GM18907 (cell line): ENCODE results near the gene CDH4.

Experiments used
- ATAC-seq: cut with Tn5 transposase; IDR thresholded peaks from one replicate; pipeline ENCODE4 v1.9.1; 2021; ENCODE audit warnings: mild to moderate bottlenecking, moderate library complexity; ENCODE audit not compliant: unreplicated experiment

The CDH4 gene

DNA sequence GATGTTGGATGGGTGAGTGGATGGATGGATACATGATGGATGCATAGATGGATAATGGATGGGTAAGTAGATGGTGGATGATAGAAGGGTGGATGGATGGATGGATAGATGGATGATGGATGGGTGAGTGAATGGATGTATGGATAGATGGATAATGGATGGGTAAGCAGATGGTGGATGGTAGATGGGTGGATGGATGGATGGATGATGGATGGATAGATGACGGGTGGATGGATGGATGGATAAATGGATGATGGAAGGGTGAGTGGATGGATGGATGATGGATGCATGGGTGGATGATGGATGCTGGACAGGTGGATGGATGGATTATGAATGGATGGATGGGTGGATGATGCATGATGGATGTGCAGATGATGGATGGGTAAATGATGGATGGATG, 638.1 kb downstream of the CDH4 start:
- no peak for ATAC-seq

DNA sequence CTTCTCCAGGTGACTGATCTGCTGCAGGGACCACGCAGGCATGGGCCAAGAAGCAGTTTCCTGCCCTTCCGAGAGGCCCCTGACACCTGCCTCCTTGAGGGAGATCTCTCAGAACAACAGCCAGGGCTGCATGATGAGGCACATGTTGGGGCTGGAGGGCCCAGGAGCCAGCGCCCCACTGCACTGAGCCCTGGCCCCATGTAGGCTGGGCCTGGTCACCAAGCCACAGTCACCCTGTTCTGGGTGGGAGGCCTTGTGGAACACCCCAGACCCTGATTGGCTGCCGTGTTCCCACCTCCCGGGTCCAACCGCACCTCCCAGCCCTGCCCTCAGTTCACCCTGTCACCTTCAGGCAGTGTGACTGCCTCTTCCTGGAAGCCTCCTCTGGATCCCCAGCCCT, 639.4 kb downstream of the CDH4 start:
- no peak for ATAC-seq

DNA sequence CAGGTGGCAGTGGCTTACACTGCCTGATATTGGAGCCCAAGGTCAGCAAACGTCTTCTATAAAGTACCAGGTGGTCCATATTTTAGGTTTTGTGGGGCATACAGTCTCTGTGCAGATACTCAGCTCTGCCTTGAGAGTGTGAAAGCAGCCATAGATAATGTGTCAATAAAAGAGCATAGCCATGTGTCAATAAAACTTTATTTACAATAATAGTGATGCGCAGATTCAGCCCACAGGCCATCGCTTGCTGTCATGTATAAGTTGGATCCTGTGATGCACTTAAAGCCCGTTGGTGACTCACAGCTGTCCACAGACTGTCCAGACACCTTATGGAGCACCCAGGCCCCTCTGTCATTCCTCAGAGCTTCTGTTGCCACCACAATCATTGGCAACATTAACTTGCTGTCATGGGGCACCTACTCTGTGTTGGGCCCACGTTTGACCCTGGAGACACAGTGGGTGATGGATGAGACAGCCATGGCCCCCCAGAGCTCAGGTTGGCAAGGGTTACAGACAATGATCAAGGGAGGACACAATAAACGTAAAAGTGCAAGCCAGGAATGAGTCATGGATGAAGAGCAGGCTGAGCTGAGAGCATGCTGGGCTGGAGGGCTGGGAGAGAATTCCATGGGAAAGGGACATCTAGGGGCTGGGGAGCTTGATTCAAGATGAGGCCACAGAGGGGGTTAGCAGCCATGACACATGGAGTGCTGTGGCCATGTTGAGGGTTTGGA, 640.0 kb downstream of the CDH4 start:
- no peak for ATAC-seq

DNA sequence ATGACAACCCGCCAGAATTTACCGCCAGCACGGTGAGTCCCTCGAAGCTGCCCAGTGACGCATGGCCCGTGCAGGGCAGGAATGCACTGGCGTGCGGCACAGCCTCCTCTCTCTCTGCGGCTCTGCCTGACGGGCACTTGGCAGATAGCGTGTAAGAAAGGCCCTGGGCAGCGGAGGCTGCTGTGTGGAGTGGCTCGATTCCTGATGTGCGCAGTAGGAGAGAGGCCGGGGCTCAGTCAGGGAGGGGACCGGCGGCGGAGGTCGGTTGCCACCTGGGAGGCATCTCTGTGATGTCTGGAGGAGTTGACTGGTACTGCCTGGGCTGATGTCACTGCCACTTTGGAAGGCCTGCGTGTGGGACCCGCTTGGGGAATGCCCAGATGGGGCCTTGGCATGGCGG, 643.0 kb downstream of the CDH4 start:
- ATAC-seq, result no peak

- ATAC-seq, result no peak
Observed at GRCh38 chr20:61895686-61896057, 643.6 kb downstream of the CDH4 start.

GRCh38 chr20:61896058-61896961, 644.2 kb downstream of the CDH4 start:
- ATAC-seq, result no peak

DNA sequence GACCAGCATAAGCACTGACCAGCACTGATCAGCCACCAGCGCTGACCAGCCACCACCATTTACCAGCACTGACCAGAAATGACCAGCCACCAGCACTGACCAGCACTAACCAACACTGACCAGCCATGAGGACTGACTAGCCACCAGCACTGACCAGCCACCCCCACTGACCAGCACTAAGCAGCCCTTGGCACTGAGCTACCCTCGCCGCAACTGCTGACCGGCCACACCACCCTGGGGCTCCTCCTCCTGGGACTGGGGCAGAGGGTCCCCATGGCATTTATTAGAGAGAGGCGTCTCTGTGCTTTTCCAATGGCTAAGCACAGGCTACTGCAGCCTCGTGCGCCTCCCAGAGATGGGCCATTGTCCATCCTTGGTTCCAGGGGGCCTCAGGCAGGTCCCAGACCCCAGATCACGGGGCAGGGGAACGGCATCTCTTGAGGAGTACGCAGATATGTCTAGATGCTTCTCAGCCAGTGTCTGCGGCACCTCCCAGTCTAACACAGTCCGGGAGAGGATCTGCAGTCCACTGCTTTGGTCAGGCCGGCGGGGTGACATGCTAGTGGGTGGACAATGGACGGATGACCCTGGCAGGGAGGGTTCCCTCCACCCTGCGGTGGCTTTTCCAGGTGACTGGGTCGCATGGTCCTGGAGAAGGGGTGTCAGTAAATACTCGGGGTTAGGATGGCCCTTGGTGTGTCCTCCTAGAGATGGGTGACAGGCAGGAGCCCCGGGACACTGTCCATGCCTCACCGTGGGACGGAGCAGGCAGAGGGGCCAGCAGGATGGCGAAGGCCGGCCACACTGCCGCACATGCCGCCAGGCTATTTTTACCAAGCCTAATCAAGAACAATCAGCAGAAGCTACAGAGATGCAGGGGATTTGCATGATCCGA, 645.6 kb downstream of the CDH4 start:
- ATAC-seq, result no peak

DNA sequence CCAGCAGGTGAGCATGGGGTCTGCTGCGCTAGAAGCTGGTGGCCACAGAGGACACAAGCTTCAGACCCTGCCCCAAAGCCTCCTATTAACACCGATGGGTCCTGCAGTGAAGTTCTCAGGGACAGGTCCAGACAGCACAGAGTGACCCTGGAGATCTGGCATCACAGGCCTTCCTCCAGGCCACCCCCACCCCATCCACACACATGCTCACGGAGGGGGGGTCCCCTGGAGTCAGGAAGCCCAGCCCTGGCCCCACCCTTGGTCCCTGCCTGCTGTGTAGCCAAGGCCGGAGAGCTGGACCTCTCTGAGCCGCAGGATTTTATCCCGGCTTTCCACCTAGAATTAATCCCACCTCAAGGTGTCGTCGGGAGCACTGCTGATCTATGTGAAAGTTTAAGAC, 646.3 kb downstream of the CDH4 start:
- no peak for ATAC-seq

GRCh38 chr20:61900011-61900944, 648.2 kb downstream of the CDH4 start:
- no peak for ATAC-seq

DNA sequence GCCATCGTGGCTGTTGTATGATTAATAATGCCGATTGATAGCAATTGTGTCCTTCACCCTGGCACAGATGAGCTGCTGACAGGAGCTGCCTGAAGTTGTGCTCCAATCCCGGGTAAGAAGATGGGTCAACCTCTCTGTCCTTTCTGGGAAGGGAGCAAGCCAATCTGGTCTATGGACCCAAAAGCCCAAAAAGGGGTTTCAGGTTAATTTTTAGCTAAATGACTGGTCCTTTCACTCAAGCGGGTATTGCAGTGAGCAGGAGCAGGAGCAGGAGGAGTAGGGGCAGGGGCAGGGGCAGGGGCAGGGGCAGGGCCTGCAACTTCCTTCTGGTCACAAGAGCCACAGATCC, 648.9 kb downstream of the CDH4 start:
- no peak for ATAC-seq

DNA sequence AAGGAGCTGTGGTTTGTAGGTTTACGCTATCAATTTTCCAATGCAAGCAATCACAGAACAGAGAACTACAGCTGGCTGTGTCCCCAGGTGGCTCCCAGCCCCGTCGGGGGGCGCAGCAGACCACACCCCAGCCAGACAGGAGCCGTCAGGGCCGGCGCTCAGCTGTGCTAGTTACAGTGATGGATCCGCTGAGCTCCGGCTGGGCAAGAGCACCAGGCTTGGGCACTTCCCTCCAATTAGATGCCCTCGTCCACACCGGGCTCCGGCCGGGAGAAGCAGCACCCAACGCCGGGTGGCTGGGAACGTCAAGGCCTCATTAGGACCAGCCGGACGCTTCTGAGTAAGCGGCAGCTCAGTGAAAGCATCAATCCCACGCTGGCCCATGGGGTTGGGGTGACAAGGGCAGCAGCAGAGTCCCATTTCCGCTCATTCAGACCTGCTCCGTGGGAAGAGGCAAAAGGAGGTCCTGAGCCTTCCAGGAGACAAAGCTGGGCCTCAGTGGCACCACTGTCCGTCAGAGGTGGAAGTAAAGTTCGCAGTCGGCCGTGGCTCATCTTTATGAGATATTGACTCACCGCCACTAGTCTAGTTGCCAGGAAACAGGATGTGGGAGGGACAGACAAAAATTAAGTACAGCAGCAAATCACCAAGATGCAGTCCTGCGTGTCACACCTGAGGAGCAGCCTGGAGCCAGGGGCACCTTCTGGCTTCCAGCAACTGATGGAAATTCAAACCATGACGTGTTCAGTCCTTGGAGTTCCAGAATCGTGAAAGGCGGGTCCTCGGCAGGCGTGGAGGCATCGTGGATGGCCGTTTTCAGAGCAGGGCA, 649.5 kb downstream of the CDH4 start:
- ATAC-seq, result no peak

- ATAC-seq, result no peak
Observed at GRCh38 chr20:61902221-61902869, 650.3 kb downstream of the CDH4 start.

- ATAC-seq, result no peak
Observed at GRCh38 chr20:61903575-61904340, 651.7 kb downstream of the CDH4 start.

- ATAC-seq, result no peak
Observed at GRCh38 chr20:61904456-61904855, 652.4 kb downstream of the CDH4 start.

GRCh38 chr20:61905781-61906523, 653.9 kb downstream of the CDH4 start:
- no peak for ATAC-seq

GRCh38 chr20:61907081-61907891, 655.2 kb downstream of the CDH4 start:
- no peak for ATAC-seq
